ENCODE measurements around the gene TMPRSS9. TPM values are rescaled to one million over a fixed set of nuclear protein-coding genes. Genes with fewer than 3 reads are reported as not detected.

The TMPRSS9 gene
- total RNA-seq, 4 donors from 2014 or later: 0.12 TPM; not detected in 3

- DNase-seq (ENCODE audit: low spot score) (no peak), ATAC-seq (ENCODE audit: low FRiP score) (no peak)
- TF ChIP-seq, protein P1, sequence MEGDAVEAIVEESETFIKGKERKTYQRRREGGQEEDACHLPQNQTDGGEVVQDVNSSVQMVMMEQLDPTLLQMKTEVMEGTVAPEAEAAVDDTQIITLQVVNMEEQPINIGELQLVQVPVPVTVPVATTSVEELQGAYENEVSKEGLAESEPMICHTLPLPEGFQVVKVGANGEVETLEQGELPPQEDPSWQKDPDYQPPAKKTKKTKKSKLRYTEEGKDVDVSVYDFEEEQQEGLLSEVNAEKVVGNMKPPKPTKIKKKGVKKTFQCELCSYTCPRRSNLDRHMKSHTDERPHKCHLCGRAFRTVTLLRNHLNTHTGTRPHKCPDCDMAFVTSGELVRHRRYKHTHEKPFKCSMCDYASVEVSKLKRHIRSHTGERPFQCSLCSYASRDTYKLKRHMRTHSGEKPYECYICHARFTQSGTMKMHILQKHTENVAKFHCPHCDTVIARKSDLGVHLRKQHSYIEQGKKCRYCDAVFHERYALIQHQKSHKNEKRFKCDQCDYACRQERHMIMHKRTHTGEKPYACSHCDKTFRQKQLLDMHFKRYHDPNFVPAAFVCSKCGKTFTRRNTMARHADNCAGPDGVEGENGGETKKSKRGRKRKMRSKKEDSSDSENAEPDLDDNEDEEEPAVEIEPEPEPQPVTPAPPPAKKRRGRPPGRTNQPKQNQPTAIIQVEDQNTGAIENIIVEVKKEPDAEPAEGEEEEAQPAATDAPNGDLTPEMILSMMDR (IDR thresholded peaks at IDR 0.05): no peak
Observed at GRCh38 chr19:2356036-2356646, 3.9 kb upstream of the TMPRSS9 start.

GRCh38 chr19:2357279-2358206, 2.5 kb upstream of the TMPRSS9 start:
- no peak for DNase-seq (ENCODE audit: low spot score)
- no peak for ATAC-seq (ENCODE audit: low FRiP score)
- TF ChIP-seq, protein P1 (IDR thresholded peaks at IDR 0.05): no peak

GRCh38 chr19:2358548-2359173, 1.4 kb upstream of the TMPRSS9 start:
- no peak for DNase-seq (ENCODE audit: low spot score)
- no peak for ATAC-seq (ENCODE audit: low FRiP score)
- TF ChIP-seq, protein P1 (IDR thresholded peaks at IDR 0.05): no peak

GRCh38 chr19:2360833-2361232, 768 bp downstream of the TMPRSS9 start:
- TF ChIP-seq, protein P1 (IDR thresholded peaks at IDR 0.05): no peak
- ATAC-seq (ENCODE audit: low FRiP score): no peak
- DNase-seq (ENCODE audit: low spot score): no peak

GRCh38 chr19:2361246-2362045, 1.4 kb downstream of the TMPRSS9 start:
- DNase-seq (ENCODE audit: low spot score) (no peak), ATAC-seq (ENCODE audit: low FRiP score) (no peak)
- TF ChIP-seq, protein P1 (IDR thresholded peaks at IDR 0.05): no peak
